ENCODE results near the gene RPS6KA2.

RPS6KA2 gene

GRCh38 chr6:166485651-166486535 lies 141.2 kb downstream of the RPS6KA2 start:
- DNase-seq (ENCODE audit: low read depth) = no peak

- no peak for DNase-seq (ENCODE audit: low read depth)
These were observed 142.2 kb downstream of the RPS6KA2 start for GRCh38 chr6:166484863-166485262.

GRCh38 chr6:166483573-166484250 lies 143.3 kb downstream of the RPS6KA2 start:
- DNase-seq (ENCODE audit: low read depth) = no peak

GRCh38 chr6:166483026-166483425 lies 144.0 kb downstream of the RPS6KA2 start:
- no peak for DNase-seq (ENCODE audit: low read depth)

GRCh38 chr6:166478782-166479592 lies 148.1 kb downstream of the RPS6KA2 start:
- DNase-seq (ENCODE audit: low read depth) = no peak

- DNase-seq (ENCODE audit: low read depth) = no peak
These were observed 149.2 kb downstream of the RPS6KA2 start for GRCh38 chr6:166477647-166478365.

GRCh38 chr6:166476634-166477215 lies 150.3 kb downstream of the RPS6KA2 start:
- DNase-seq (ENCODE audit: low read depth) = no peak

- no peak for DNase-seq (ENCODE audit: low read depth)
These were observed 150.9 kb downstream of the RPS6KA2 start for GRCh38 chr6:166476061-166476591.

- DNase-seq (ENCODE audit: low read depth) = no peak
These were observed 152.1 kb downstream of the RPS6KA2 start for GRCh38 chr6:166474721-166475565.

- no peak for DNase-seq (ENCODE audit: low read depth)
These were observed 153.0 kb downstream of the RPS6KA2 start for GRCh38 chr6:166473886-166474571.

- DNase-seq (ENCODE audit: low read depth) = no peak
These were observed 154.4 kb downstream of the RPS6KA2 start for GRCh38 chr6:166472636-166473035.

- no peak for DNase-seq (ENCODE audit: low read depth)
These were observed 155.2 kb downstream of the RPS6KA2 start for GRCh38 chr6:166471797-166472260.

GRCh38 chr6:166470863-166471410 lies 156.1 kb downstream of the RPS6KA2 start:
- DNase-seq (ENCODE audit: low read depth) = no peak

GRCh38 chr6:166470029-166470862 lies 156.8 kb downstream of the RPS6KA2 start:
- no peak for DNase-seq (ENCODE audit: low read depth)

GRCh38 chr6:166469426-166469961 lies 157.6 kb downstream of the RPS6KA2 start:
- DNase-seq (ENCODE audit: low read depth) = no peak

- no peak for DNase-seq (ENCODE audit: low read depth)
These were observed 159.5 kb downstream of the RPS6KA2 start for GRCh38 chr6:166467436-166468000.

Measured in activated T-cell treated with anti-CD3 and anti-CD28 coated beads for 1 hour (primary cell).